Hepatocyte (in vitro differentiated cells): ENCODE results near the gene AASDH. TPM values are rescaled to one million over a fixed set of nuclear protein-coding genes. Genes with fewer than 3 reads are reported as not detected.

Experiments
- DNase-seq: peaks from one replicate; pipeline ENCODE4 v3.0.0-alpha.2; 2016; ENCODE audit warnings: low spot score
- H2AFZ ChIP-seq: fragments of 200-600 bp; sonication (generic); 2 replicates; pipeline ENCODE4 v1.6.0; 2016; ENCODE audit warnings: antibody characterized with exemption, mild to moderate bottlenecking
- H3K27ac ChIP-seq: fragments of 200-600 bp; sonication (generic); 2 replicates; pipeline ENCODE4 v1.5.1; 2016; ENCODE audit warnings: mild to moderate bottlenecking
- H3K27me3 ChIP-seq: fragments of 200-600 bp; sonication (generic); 2 replicates; pipeline ENCODE4 v1.6.1; 2016
- H3K36me3 ChIP-seq: fragments of 200-600 bp; sonication (generic); replicated peaks from 2 replicates; pipeline ENCODE4 v1.5.1; 2016; ENCODE audit warnings: low read depth; ENCODE audit not compliant: insufficient read depth
- H3K4me1 ChIP-seq: fragments of 200-600 bp; sonication (generic); 2 replicates; pipeline ENCODE4 v1.5.1; 2016; ENCODE audit warnings: mild to moderate bottlenecking, moderate library complexity; ENCODE audit not compliant: insufficient read depth
- H3K4me2 ChIP-seq: fragments of 200-600 bp; sonication (generic); 2 replicates; pipeline ENCODE4 v1.6.0; 2016
- H3K4me3 ChIP-seq: fragments of 200-600 bp; sonication (generic); 2 replicates; pipeline ENCODE4 v1.5.1; 2016; ENCODE audit warnings: mild to moderate bottlenecking
- H3K79me2 ChIP-seq: fragments of 200-600 bp; sonication (generic); 2 replicates; pipeline ENCODE4 v1.6.0; 2017; ENCODE audit warnings: mild to moderate bottlenecking
- H3K9me2 ChIP-seq: fragments of 200-600 bp; sonication (generic); replicated peaks from 2 replicates; pipeline ENCODE4 v1.6.0; 2017; ENCODE audit warnings: mild to moderate bottlenecking; ENCODE audit not compliant: insufficient read depth
- H3K9me3 ChIP-seq: fragments of 200-600 bp; sonication (generic); 2 replicates; pipeline ENCODE4 v1.5.1; 2016; ENCODE audit warnings: low read depth, mild to moderate bottlenecking
- H4K20me1 ChIP-seq: fragments of 200-600 bp; sonication (generic); 2 replicates; pipeline ENCODE4 v1.6.0; 2016; ENCODE audit warnings: mild to moderate bottlenecking; ENCODE audit not compliant: insufficient read depth, poor library complexity, severe bottlenecking
- CTCF ChIP-seq: fragments of 200-600 bp; sonication (generic); IDR thresholded peaks from 2 replicates; pipeline ENCODE4 v1.5.1; 2016; ENCODE audit warnings: antibody characterized with exemption, mild to moderate bottlenecking; ENCODE audit not compliant: poor library complexity
- EZH2 ChIP-seq: fragments of 200-600 bp; sonication (generic); IDR thresholded peaks from 2 replicates; pipeline ENCODE4 v1.6.1; 2016; ENCODE audit warnings: antibody characterized with exemption, mild to moderate bottlenecking, borderline replicate concordance
- EZH2phosphoT487 ChIP-seq: fragments of 200-600 bp; sonication (generic); IDR thresholded peaks from one replicate; pipeline ENCODE4 v1.6.1; 2018; ENCODE audit warnings: antibody characterized with exemption, mild to moderate bottlenecking, low read depth, moderate library complexity; ENCODE audit not compliant: unreplicated experiment, severe bottlenecking
- WGBS: methylation state at CpG from one replicate; pipeline ENCODE4 v1.1.6; 2016; ENCODE audit warnings: low lambda C conversion rate; ENCODE audit errors: missing lambda C conversion rate; 5-methylcytosine and 5-hydroxymethylcytosine counted together
- polyA plus RNA-seq: library from polyadenylated mRNA; unstranded; fragments of >200 nt; fragmentation: Nextera tagmentation; extraction: Ambion mirVana; gene quantifications from 2 replicates; pipeline ENCODE4 v1.2.1, GENCODE V29; 2016
- total RNA-seq: library from RNA; depleted of rRNA; stranded (reverse); fragments of >200 nt; gene quantifications from 2 replicates; pipeline ENCODE4 v1.2.3, GENCODE V29; 2014

Gene AASDH
- total and polyA plus RNA-seq, 2 experiments from 2014 or later, result 9.3 to 11.9 TPM

GRCh38 chr4:56386091-56386490 is 1.2 kb downstream of the AASDH start:
- H3K27ac ChIP-seq, result peak overlapping the region; percentile 65
- peak overlapping the region; percentile 1 for H3K4me3 ChIP-seq
- no peaks in the 10 kb centered on the region for H3K9me3 ChIP-seq
- H2AFZ ChIP-seq, result peak overlapping the region; percentile 19
- no peaks in the 10 kb centered on the region for H3K27me3 ChIP-seq
- 96% methylated on average over 4 of the region's 4 CpGs for WGBS
- H3K4me2 ChIP-seq, result peak overlapping the region; percentile 79
- no peaks in the 10 kb centered on the region for H3K36me3 ChIP-seq
- no peak for DNase-seq
- peaks cover 36% of the 10 kb centered on the region for H3K79me2 ChIP-seq
- H3K4me1 ChIP-seq, result peaks cover 7% of the 10 kb centered on the region
- no peak for TF ChIP-seq EZH2
- TF ChIP-seq CTCF, result no peak
- no peak for TF ChIP-seq EZH2phosphoT487
- no peaks in the 10 kb centered on the region for H3K9me2 ChIP-seq
- no peaks in the 10 kb centered on the region for H4K20me1 ChIP-seq

GRCh38 chr4:56375458-56375857 is 11.8 kb downstream of the AASDH start:
- TF ChIP-seq EZH2phosphoT487 (no peak), CTCF (no peak)
- Histone ChIP-seq H3K4me3 (no peak overlapping the region), H3K79me2 (no peaks in the 10 kb centered on the region), H3K4me1 (no peaks in the 10 kb centered on the region), H3K27ac (no peak overlapping the region), H3K4me2 (no peak overlapping the region), H3K27me3 (no peaks in the 10 kb centered on the region), H2AFZ (no peak overlapping the region), H3K9me3 (no peaks in the 10 kb centered on the region), H4K20me1 (no peaks in the 10 kb centered on the region), H3K9me2 (no peaks in the 10 kb centered on the region), H3K36me3 (no peaks in the 10 kb centered on the region)
- 70% methylated on average over 2 of the region's 2 CpGs for WGBS
- DNase-seq, result no peak

- Histone ChIP-seq H3K27me3 (no peaks in the 10 kb centered on the region), H3K4me2 (no peak overlapping the region), H3K4me3 (no peak overlapping the region), H3K4me1 (no peaks in the 10 kb centered on the region), H2AFZ (no peak overlapping the region), H3K9me2 (no peaks in the 10 kb centered on the region), H3K27ac (no peak overlapping the region), H3K9me3 (no peaks in the 10 kb centered on the region), H3K36me3 (no peaks in the 10 kb centered on the region), H4K20me1 (no peaks in the 10 kb centered on the region), H3K79me2 (no peaks in the 10 kb centered on the region)
- DNase-seq, result no peak
- 78% methylated on average over 1 of the region's 1 CpG for WGBS
- TF ChIP-seq EZH2 (no peak), EZH2phosphoT487 (no peak), CTCF (no peak)
Measured at GRCh38 chr4:56374956-56375355, 12.3 kb downstream of the AASDH start.

GRCh38 chr4:56372774-56373173 is 14.5 kb downstream of the AASDH start:
- TF ChIP-seq CTCF, result no peak
- no peak for TF ChIP-seq EZH2phosphoT487
- TF ChIP-seq EZH2, result no peak
- WGBS, result 35% methylated on average over 1 of the region's 1 CpG
- H3K4me2 ChIP-seq, result no peak overlapping the region
- H3K36me3 ChIP-seq, result no peaks in the 10 kb centered on the region
- no peaks in the 10 kb centered on the region for H3K79me2 ChIP-seq
- no peak for DNase-seq
- H3K9me2 ChIP-seq, result no peaks in the 10 kb centered on the region
- no peak overlapping the region for H2AFZ ChIP-seq
- no peaks in the 10 kb centered on the region for H3K27me3 ChIP-seq
- no peak overlapping the region for H3K4me3 ChIP-seq
- H3K27ac ChIP-seq, result no peak overlapping the region
- no peaks in the 10 kb centered on the region for H3K9me3 ChIP-seq
- no peaks in the 10 kb centered on the region for H4K20me1 ChIP-seq
- H3K4me1 ChIP-seq, result no peaks in the 10 kb centered on the region
